Upper lobe of left lung (tissue), 6 donors: Measurements from ENCODE around the gene KLF14. TPM values are rescaled to one million over a fixed set of nuclear protein-coding genes. Genes with fewer than 3 reads are reported as not detected.

Experiments
- ATAC-seq, 2 donors: fragments of 200-7000 bp; cut with Tn5 transposase; one replicate each; pipeline ENCODE4 v1.9.1; 2022; ENCODE audit warnings: mild to moderate bottlenecking in 2 of 2, moderate library complexity in 2 of 2; ENCODE audit not compliant: low FRiP score in 2 of 2
- DNase-seq, 2 donors: peaks; one replicate each; pipeline ENCODE4 v3.0.0-alpha.2; 2019 to 2020
- H3K27ac ChIP-seq, 4 donors: fragments of 200-600 bp; sonication (generic); one replicate each; pipeline ENCODE4 v1.5.1; 2016 to 2019
- H3K27me3 ChIP-seq, 4 donors: fragments of 200-600 bp; sonication (generic); one replicate each; pipeline ENCODE4 v1.5.1; 2017 to 2019
- H3K36me3 ChIP-seq, 4 donors: fragments of 200-600 bp; sonication (generic); one replicate each; pipeline ENCODE4 v1.5.1; 2016 to 2019
- H3K4me1 ChIP-seq, 4 donors: fragments of 200-600 bp; sonication (generic); one replicate each; pipeline ENCODE4 v1.5.1; 2018 to 2019
- H3K4me3 ChIP-seq, 4 donors: fragments of 200-600 bp; sonication (generic); one replicate each; pipeline ENCODE4 v1.5.1; 2017 to 2019; ENCODE audit warnings: mild to moderate bottlenecking in 2 of 4, moderate library complexity in 1 of 4
- H3K9me3 ChIP-seq, 4 donors: fragments of 200-600 bp; sonication (generic); one replicate each; pipeline ENCODE4 v1.5.1; 2018 to 2019
- CTCF ChIP-seq, 6 experiments: fragments of 450-650 bp in 4 of 6; fragments of 200-600 bp in 2 of 6; sonication (generic) in 2 of 6; IDR thresholded peaks; one replicate each; pipeline ENCODE4 v1.5.1; 2016 to 2019; ENCODE audit warnings: antibody characterized with exemption in 6 of 6
- EP300 ChIP-seq, 4 donors: sonication (generic); formaldehyde crosslinking; IDR thresholded peaks; one replicate each; pipeline ENCODE4 v1.5.1; 2017; ENCODE audit warnings: antibody characterized with exemption in 4 of 4, control low read depth in 2 of 4
- POLR2A ChIP-seq, 4 donors: fragments of 450-650 bp; IDR thresholded peaks; one replicate each; pipeline ENCODE4 v1.5.1; 2016 to 2017; ENCODE audit warnings: antibody characterized with exemption in 4 of 4, mild to moderate bottlenecking in 2 of 4
- POLR2AphosphoS5 ChIP-seq, 2 donors: sonication (generic); formaldehyde crosslinking; IDR thresholded peaks; one replicate each; pipeline ENCODE4 v1.5.1; 2017; ENCODE audit warnings: antibody characterized with exemption in 2 of 2
- WGBS, 2 donors: methylation state at CpG; one replicate each; pipeline ENCODE4 v1.1.5; 2017 to 2018; 5-methylcytosine and 5-hydroxymethylcytosine counted together
- total RNA-seq, 6 donors: library from RNA; depleted of rRNA in 4 of 6; stranded (reverse); fragments of >200 nt in 4 of 6; gene quantifications; one replicate each; pipeline versions ENCODE4 v1.1.0 to v1.2.1, GENCODE V29; 2016 to 2021
- donor health status: DM: no; HTN: no; CAD: no; lungs with moderate emphysema.
- donor health status: DM: no; HTN: yes; CAD: no; lungs with severe emphysema.

KLF14 gene
- total RNA-seq, 6 donors from 2014 or later, result 0.15 to 0.20 (median 0.17) TPM; not detected in 3

- DNase-seq (no peak), ATAC-seq (no peak)
- Histone ChIP-seq H3K4me3 (no peak overlapping the region), H3K4me1 (no peaks in the 10 kb centered on the region), H3K27me3 (no peaks in the 10 kb centered on the region), H3K36me3 (no peaks in the 10 kb centered on the region), H3K9me3 (no peaks in the 10 kb centered on the region), H3K27ac (no peak overlapping the region)
- TF ChIP-seq EP300 (IDR thresholded peaks at IDR 0.05) (no peak), CTCF (IDR thresholded peaks at IDR 0.05) (no peak), POLR2A (IDR thresholded peaks at IDR 0.05) (no peak), POLR2AphosphoS5 (IDR thresholded peaks at IDR 0.05) (no peak)
- WGBS, 2 donors, result 67 to 80% methylated on average over 1 of the region's 1 CpG
Observed at GRCh38 chr7:130703851-130704250, 30.2 kb downstream of the KLF14 start.

- ATAC-seq (no peak), DNase-seq (no peak)
- Histone ChIP-seq H3K4me3 (no peak overlapping the region), H3K36me3 (no peaks in the 10 kb centered on the region), H3K9me3 (no peaks in the 10 kb centered on the region), H3K27me3 (no peaks in the 10 kb centered on the region), H3K27ac (no peak overlapping the region), H3K4me1 (no peaks in the 10 kb centered on the region)
- no peak for TF ChIP-seq EP300 (IDR thresholded peaks at IDR 0.05)
- TF ChIP-seq POLR2AphosphoS5 (IDR thresholded peaks at IDR 0.05), result no peak
- TF ChIP-seq CTCF (IDR thresholded peaks at IDR 0.05), result no peak
- TF ChIP-seq POLR2A (IDR thresholded peaks at IDR 0.05), result no peak
- 87 to 88% methylated on average over 2 of the region's 2 CpGs for WGBS, 2 donors
Observed at GRCh38 chr7:130701650-130702049, 32.4 kb downstream of the KLF14 start.

GRCh38 chr7:130700760-130701159, 33.2 kb downstream of the KLF14 start:
- WGBS, 2 donors, result 86 to 95% methylated on average over 1 of the region's 1 CpG

GRCh38 chr7:130699686-130700085, 34.3 kb downstream of the KLF14 start:
- TF ChIP-seq CTCF (IDR thresholded peaks at IDR 0.05), result no peak
- TF ChIP-seq POLR2A (IDR thresholded peaks at IDR 0.05), result no peak
- TF ChIP-seq EP300 (IDR thresholded peaks at IDR 0.05), result no peak
- TF ChIP-seq POLR2AphosphoS5 (IDR thresholded peaks at IDR 0.05), result no peak
- no peak for DNase-seq
- Histone ChIP-seq H3K9me3 (no peaks in the 10 kb centered on the region), H3K4me3 (no peak overlapping the region), H3K36me3 (no peaks in the 10 kb centered on the region), H3K27ac (no peak overlapping the region), H3K4me1 (no peaks in the 10 kb centered on the region), H3K27me3 (no peaks in the 10 kb centered on the region)
- WGBS, 2 donors, result 67 to 69% methylated on average over 4 of the region's 4 CpGs
- no peak for ATAC-seq

More at GRCh38 chr7:130700760-130701159, 33.2 kb downstream of the KLF14 start:
- no peaks in the 10 kb centered on the region for H3K27me3 ChIP-seq
- H3K27ac ChIP-seq, result no peak overlapping the region
- no peaks in the 10 kb centered on the region for H3K36me3 ChIP-seq
- DNase-seq, result no peak
- no peaks in the 10 kb centered on the region for H3K9me3 ChIP-seq
- no peak overlapping the region for H3K4me3 ChIP-seq
- H3K4me1 ChIP-seq, result no peaks in the 10 kb centered on the region
- TF ChIP-seq POLR2A (IDR thresholded peaks at IDR 0.05) (no peak), CTCF (IDR thresholded peaks at IDR 0.05) (no peak), POLR2AphosphoS5 (IDR thresholded peaks at IDR 0.05) (no peak), EP300 (IDR thresholded peaks at IDR 0.05) (no peak)
- no peak for ATAC-seq

GRCh38 chr7:130697820-130698219, 36.2 kb downstream of the KLF14 start:
- Histone ChIP-seq H3K4me1 (no peaks in the 10 kb centered on the region), H3K27ac (no peak overlapping the region), H3K9me3 (no peaks in the 10 kb centered on the region), H3K27me3 (no peaks in the 10 kb centered on the region), H3K36me3 (no peaks in the 10 kb centered on the region), H3K4me3 (no peak overlapping the region)
- ATAC-seq (no peak), DNase-seq (no peak)
- TF ChIP-seq CTCF (IDR thresholded peaks at IDR 0.05) (no peak), POLR2A (IDR thresholded peaks at IDR 0.05) (no peak), POLR2AphosphoS5 (IDR thresholded peaks at IDR 0.05) (no peak), EP300 (IDR thresholded peaks at IDR 0.05) (no peak)
- 75 to 82% methylated on average over 2 of the region's 2 CpGs for WGBS, 2 donors
